H1 (cell line): ENCODE results near the gene GALNT17. TPM values are rescaled to one million over a fixed set of nuclear protein-coding genes. Genes with fewer than 3 reads are reported as not detected.

Experiments used
- CTCF ChIA-PET: fragments of 300-600 bp; sonication (Branson Sonifier 250); formaldehyde crosslinking; loops from one replicate; lab custom pipeline; 2021; ENCODE audit not compliant: partially characterized antibody; lab: Charles Lee
- POLR2A ChIA-PET: fragments of 300-600 bp; sonication (Branson Sonifier 250); formaldehyde crosslinking; loops from one replicate; lab custom pipeline; 2021; ENCODE audit warnings: inconsistent platforms; ENCODE audit not compliant: partially characterized antibody; lab: Charles Lee
- DNase-seq, 2 experiments: peaks; one replicate each; pipeline versions ENCODE4 v3.0.0 to v3.0.0-alpha.2; 2010 to 2022; ENCODE audit warnings: low spot score in 2 of 2, low read depth in 1 of 2, mixed read lengths in 1 of 2
- FAIRE-seq: peaks from 2 replicates; lab custom pipeline; 2011; peaks lifted over from hg19 to GRCh38; lab: Jason Lieb, UNC
- H2AFZ ChIP-seq: 2 replicates; pipeline ENCODE4 v1.8.1; 2012; ENCODE audit warnings: low read length, inconsistent platforms
- H2AK5ac ChIP-seq: 2 replicates; pipeline ENCODE4 v1.6.1; 2013; ENCODE audit warnings: low read depth, low read length
- H2BK120ac ChIP-seq: replicated peaks from 2 replicates; pipeline ENCODE3; 2013; ENCODE audit warnings: low read depth, low read length, inconsistent platforms
- H2BK12ac ChIP-seq: 2 replicates; pipeline ENCODE4 v1.6.1; 2013; ENCODE audit warnings: low read depth, low read length
- H2BK15ac ChIP-seq: 2 replicates; pipeline ENCODE4 v1.6.1; 2013; ENCODE audit warnings: low read length
- H2BK20ac ChIP-seq: 2 replicates; pipeline ENCODE4 v1.6.1; 2013; ENCODE audit warnings: low read length
- H2BK5ac ChIP-seq: 2 replicates; pipeline ENCODE4 v1.6.1; 2013; ENCODE audit warnings: low read depth, low read length
- H3K14ac ChIP-seq: 2 replicates; pipeline ENCODE4 v1.6.1; 2013; ENCODE audit warnings: inconsistent platforms; ENCODE audit not compliant: insufficient read length
- H3K18ac ChIP-seq: 2 replicates; pipeline ENCODE4 v1.6.1; 2013; ENCODE audit warnings: low read length; ENCODE audit errors: extremely low read depth
- H3K23ac ChIP-seq: 2 replicates; pipeline ENCODE4 v1.6.1; 2013; ENCODE audit warnings: inconsistent platforms; ENCODE audit not compliant: insufficient read length
- H3K23me2 ChIP-seq: 2 replicates; pipeline ENCODE4 v1.6.1; 2013; ENCODE audit warnings: low read depth, low read length
- H3K27ac ChIP-seq: 2 replicates; pipeline ENCODE4 v1.6.1; 2011; ENCODE audit warnings: low read depth, low read length, inconsistent platforms
- H3K27me3 ChIP-seq, 4 experiments: replicated peaks in 1 of 4; 1 replicate in 1 of 4; 2 replicates in 3 of 4; pipeline versions ENCODE4 v1.6.1 to v1.8.1; 2011 to 2013; ENCODE audit warnings: low read length in 3 of 4, mild to moderate bottlenecking in 3 of 4, inconsistent platforms in 2 of 4, mixed read lengths in 2 of 4, moderate library complexity in 1 of 4; ENCODE audit not compliant: control insufficient read depth in 3 of 4, insufficient read depth in 3 of 4; ENCODE audit errors: extremely low read depth in 1 of 4
- H3K36me3 ChIP-seq, 4 experiments: 2 replicates each; pipeline versions ENCODE4 v1.6.1 to v1.8.1; 2011 to 2013; ENCODE audit warnings: mild to moderate bottlenecking in 4 of 4, low read length in 3 of 4, moderate library complexity in 2 of 4, control low read depth in 1 of 4, inconsistent platforms in 1 of 4; ENCODE audit not compliant: insufficient read depth in 4 of 4, control insufficient read depth in 2 of 4
- H3K4ac ChIP-seq: replicated peaks from 2 replicates; pipeline ENCODE3; 2013; ENCODE audit warnings: low read length, low read depth, mixed read lengths, inconsistent platforms; ENCODE audit not compliant: insufficient read length
- H3K4me1 ChIP-seq, 4 experiments: replicated peaks in 1 of 4; 1 replicate in 1 of 4; 2 replicates in 3 of 4; pipeline versions ENCODE4 v1.6.1 to v1.8.1; 2011 to 2013; ENCODE audit warnings: low read length in 3 of 4, inconsistent platforms in 2 of 4, mixed read lengths in 1 of 4; ENCODE audit not compliant: insufficient read depth in 4 of 4, control insufficient read depth in 3 of 4
- H3K4me2 ChIP-seq, 2 experiments: 2 replicates each; pipeline versions ENCODE4 v1.6.1 to v1.8.1; 2011 to 2013; ENCODE audit warnings: low read depth in 2 of 2, low read length in 2 of 2, control low read depth in 1 of 2, inconsistent platforms in 1 of 2, mild to moderate bottlenecking in 1 of 2; ENCODE audit not compliant: insufficient read depth in 1 of 2
- H3K4me3 ChIP-seq, 4 experiments: fragments of 200-600, 300-600 bp in 1 of 4; sonication (generic), shearing (Covaris generic), sonication (Bioruptor Twin) in 1 of 4; 2 replicates each; pipeline versions ENCODE4 v1.5.1 to v1.8.1; 2011 to 2016; ENCODE audit warnings: low read length in 4 of 4, low read depth in 3 of 4, control low read depth in 2 of 4, inconsistent platforms in 2 of 4, mild to moderate bottlenecking in 2 of 4, mixed read lengths in 1 of 4, moderate library complexity in 1 of 4; ENCODE audit not compliant: insufficient read depth in 2 of 4; ENCODE audit errors: extremely low read depth in 1 of 4
- H3K56ac ChIP-seq: replicated peaks from 2 replicates; pipeline ENCODE3; 2013; ENCODE audit warnings: low read depth, mild to moderate bottlenecking, mixed read lengths, low read length, inconsistent platforms; ENCODE audit not compliant: insufficient read length
- H3K79me1 ChIP-seq: 2 replicates; pipeline ENCODE4 v1.6.1; 2013; ENCODE audit warnings: low read depth, low read length, control low read depth
- H3K79me2 ChIP-seq, 2 experiments: 2 replicates each; pipeline versions ENCODE4 v1.6.1 to v1.8.1; 2012 to 2013; ENCODE audit warnings: low read length in 2 of 2, mild to moderate bottlenecking in 2 of 2, inconsistent platforms in 1 of 2; ENCODE audit not compliant: insufficient read depth in 2 of 2, control insufficient read depth in 1 of 2
- H3K9ac ChIP-seq, 4 experiments: replicated peaks in 1 of 4; 1 replicate in 1 of 4; 2 replicates in 3 of 4; pipeline versions ENCODE4 v1.6.1 to v1.8.1; 2011 to 2013; ENCODE audit warnings: low read depth in 3 of 4, low read length in 3 of 4, control low read depth in 2 of 4, mild to moderate bottlenecking in 2 of 4, moderate library complexity in 2 of 4, inconsistent platforms in 1 of 4; ENCODE audit errors: extremely low read depth in 1 of 4
- H3K9me3 ChIP-seq, 2 experiments: 2 replicates each; pipeline versions ENCODE4 v1.6.1 to v1.8.1; 2012 to 2013; ENCODE audit warnings: mild to moderate bottlenecking in 2 of 2, moderate library complexity in 2 of 2, control low read depth in 1 of 2, inconsistent platforms in 1 of 2, low read depth in 1 of 2, low read length in 1 of 2, mixed read lengths in 1 of 2; ENCODE audit not compliant: insufficient read depth in 2 of 2
- H4K20me1 ChIP-seq, 2 experiments: replicated peaks in 1 of 2; 2 replicates each; pipeline versions ENCODE3 to v1.8.1; 2011 to 2013; ENCODE audit warnings: inconsistent platforms in 2 of 2, low read length in 2 of 2, mild to moderate bottlenecking in 1 of 2; ENCODE audit not compliant: insufficient read depth in 2 of 2, control insufficient read depth in 1 of 2
- H4K5ac ChIP-seq: 2 replicates; pipeline ENCODE4 v1.6.1; 2013; ENCODE audit warnings: low read length, low read depth, mixed read lengths, inconsistent platforms; ENCODE audit not compliant: insufficient read length
- H4K8ac ChIP-seq: 2 replicates; pipeline ENCODE4 v1.8.0; 2013; ENCODE audit warnings: mild to moderate bottlenecking, moderate library complexity, low read length, inconsistent platforms; ENCODE audit not compliant: insufficient read depth; ENCODE audit errors: extremely low read depth
- H4K91ac ChIP-seq: replicated peaks from 2 replicates; pipeline ENCODE3; 2013; ENCODE audit warnings: low read length, mixed read lengths, inconsistent platforms; ENCODE audit not compliant: insufficient read length
- ASH2L ChIP-seq: fragments of 200-600, 300-600 bp; sonication (generic); IDR thresholded peaks from one replicate; pipeline ENCODE4 v1.7.1; 2017; ENCODE audit warnings: low read length
- BRCA1 ChIP-seq: IDR thresholded peaks from 2 replicates; pipeline ENCODE4 v1.6.1; 2012; ENCODE audit warnings: low read depth, low read length, improper control_type of control experiment
- EGR1 ChIP-seq: IDR thresholded peaks from 2 replicates; pipeline ENCODE4 v1.6.1; 2011; ENCODE audit warnings: low read depth, low read length, borderline replicate concordance
- JUN ChIP-seq: IDR thresholded peaks from 2 replicates; pipeline ENCODE4 v1.6.1; 2011; ENCODE audit warnings: low read depth, mild to moderate bottlenecking, improper control_type of control experiment, low read length
- KDM5A ChIP-seq: fragments of 200-600 bp; IDR thresholded peaks from 2 replicates; pipeline ENCODE4 v1.7.1; 2012; ENCODE audit warnings: mild to moderate bottlenecking, low read length, inconsistent platforms, mixed read lengths
- MAFK ChIP-seq: IDR thresholded peaks from 2 replicates; pipeline ENCODE4 v1.6.1; 2012; ENCODE audit warnings: low read depth, mild to moderate bottlenecking, improper control_type of control experiment, low read length
- PHF8 ChIP-seq: fragments of 200-600 bp; sonication (generic); conservative IDR thresholded peaks from 2 replicates; pipeline ENCODE4 v1.7.1; 2012; ENCODE audit warnings: low read depth, mild to moderate bottlenecking, inconsistent platforms, low read length, moderate library complexity
- RXRA ChIP-seq: IDR thresholded peaks from 2 replicates; pipeline ENCODE4 v1.6.1; 2011; ENCODE audit warnings: low read depth, mild to moderate bottlenecking, low read length, moderate library complexity; ENCODE audit not compliant: insufficient read depth
- SP1 ChIP-seq: IDR thresholded peaks from 2 replicates; pipeline ENCODE4 v1.6.1; 2011; ENCODE audit warnings: low read depth, low read length
- SP4 ChIP-seq: IDR thresholded peaks from 2 replicates; pipeline ENCODE4 v1.6.1; 2012; ENCODE audit warnings: low read length, inconsistent platforms
- SUZ12 ChIP-seq: fragments of 200-600 bp; sonication (generic); IDR thresholded peaks from 2 replicates; pipeline ENCODE4 v1.6.1; 2012; ENCODE audit warnings: mild to moderate bottlenecking, inconsistent platforms, low read length, moderate library complexity, mixed read lengths
- TCF12 ChIP-seq: IDR thresholded peaks from 2 replicates; pipeline ENCODE4 v1.6.1; 2011; ENCODE audit warnings: low read depth, mild to moderate bottlenecking, low read length
- WGBS, 2 experiments: shearing (Covaris generic) in 1 of 2; methylation state at CpG; one replicate each; pipeline versions ENCODE4 v1.1.6 to v1.1.7; 2013 to 2015; ENCODE audit warnings: low lambda C conversion rate in 2 of 2, mixed read lengths in 2 of 2, inconsistent platforms in 1 of 2, low coverage in 1 of 2, missing lambda C conversion rate in 1 of 2; ENCODE audit not compliant: insufficient replicate concordance in 2 of 2, insufficient coverage in 1 of 2, insufficient read length in 1 of 2; ENCODE audit errors: extremely low coverage in 1 of 2, missing lambda C conversion rate in 1 of 2; 5-methylcytosine and 5-hydroxymethylcytosine counted together
- polyA plus RNA-seq, 7 experiments: library from polyadenylated mRNA; depleted of rRNA in 3 of 7; stranded (reverse) in 5 of 7; unstranded in 2 of 7; fragments of >200 nt in 5 of 7; fragments of 200-250 nt in 2 of 7; gene quantifications; 1 replicate in 5 of 7; 2 replicates in 1 of 7; 4 replicates in 1 of 7; pipeline versions ENCODE4 v1.2.1 to v1.2.3, GENCODE V29; 2011 to 2013; ENCODE audit warnings: missing spikeins in 2 of 7, mixed read lengths in 2 of 7
- total RNA-seq: library from RNA; stranded (reverse); fragmentation: NEBNext Ultra II Directional; extraction: Animal tissue kit (Norgen Biotek cat#: 25700); gene quantifications from 2 replicates; pipeline ENCODE4 v1.2.1, GENCODE V29; 2021
- TF ChIP-seq, protein P1 (sequence below): IDR thresholded peaks from 2 replicates; pipeline ENCODE4 v1.6.1; 2012; ENCODE audit warnings: low read length, inconsistent platforms

GALNT17 gene
- total and polyA plus RNA-seq, 2 of the 8 experiments (the other 6 are each of a cell fraction or from before 2014, with no cell fraction given) = 37.7 to 47.0 TPM

DNA sequence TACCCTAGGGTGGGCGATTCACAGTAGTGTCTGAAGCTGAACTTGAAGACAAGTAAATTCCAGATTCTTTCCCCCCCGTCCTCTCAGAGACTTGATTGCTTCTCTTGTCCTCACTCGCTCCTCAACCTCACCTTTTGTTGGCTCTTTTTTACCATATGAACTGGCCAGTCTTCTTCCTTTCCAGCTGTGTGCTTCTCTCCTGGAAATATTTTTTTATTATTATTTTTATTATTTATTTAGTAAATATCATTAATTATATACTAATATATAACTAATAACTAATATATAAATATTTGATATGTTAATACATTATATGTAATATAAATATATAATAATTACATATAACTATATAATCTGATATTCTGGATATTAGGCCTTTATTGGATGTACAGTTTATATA, 484.3 kb downstream of the GALNT17 start:
- DNase-seq = no peak
- H3K9ac ChIP-seq = no peak overlapping the region
- H3K79me1 ChIP-seq = no peaks in the 10 kb centered on the region
- FAIRE-seq = no peak
- no peaks in the 10 kb centered on the region for H3K79me2 ChIP-seq
- POLR2A ChIA-PET = interaction anchor here (0.7 to 0.9 kb wide), 2 partner anchors 8 to 143 kb away, joined by 3 read pairs; no protein-coding TSS in a partner anchor
- no peak overlapping the region for H2BK15ac ChIP-seq
- no peak overlapping the region for H4K91ac ChIP-seq
- no peak for TF ChIP-seq TCF12
- TF ChIP-seq KDM5A = no peak
- no peak for TF ChIP-seq ASH2L
- TF ChIP-seq, protein P1, sequence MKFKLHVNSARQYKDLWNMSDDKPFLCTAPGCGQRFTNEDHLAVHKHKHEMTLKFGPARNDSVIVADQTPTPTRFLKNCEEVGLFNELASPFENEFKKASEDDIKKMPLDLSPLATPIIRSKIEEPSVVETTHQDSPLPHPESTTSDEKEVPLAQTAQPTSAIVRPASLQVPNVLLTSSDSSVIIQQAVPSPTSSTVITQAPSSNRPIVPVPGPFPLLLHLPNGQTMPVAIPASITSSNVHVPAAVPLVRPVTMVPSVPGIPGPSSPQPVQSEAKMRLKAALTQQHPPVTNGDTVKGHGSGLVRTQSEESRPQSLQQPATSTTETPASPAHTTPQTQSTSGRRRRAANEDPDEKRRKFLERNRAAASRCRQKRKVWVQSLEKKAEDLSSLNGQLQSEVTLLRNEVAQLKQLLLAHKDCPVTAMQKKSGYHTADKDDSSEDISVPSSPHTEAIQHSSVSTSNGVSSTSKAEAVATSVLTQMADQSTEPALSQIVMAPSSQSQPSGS = no peak
- no peak for TF ChIP-seq MAFK
- TF ChIP-seq SUZ12 = no peak
- TF ChIP-seq SP4 = no peak
- TF ChIP-seq SP1 = no peak
- TF ChIP-seq JUN = no peak
- no peak for TF ChIP-seq EGR1
- TF ChIP-seq PHF8 = no peak
- no peak for TF ChIP-seq BRCA1
- TF ChIP-seq RXRA = no peak
- TF ChIP-seq, all 59 proteins: peak for 0
- WGBS, 2 experiments = 83% methylated on average over 3 of the region's 3 CpGs; no CpG with 5 or more reads in 1 of the 2 experiments
- peak overlapping the region; percentile 29; the same call in 1 of the 2 replicates for H2BK20ac ChIP-seq
- no peaks in the 10 kb centered on the region for H3K9me3 ChIP-seq
- H2BK5ac ChIP-seq = no peak overlapping the region
- CTCF ChIA-PET = no interaction called here
- no peaks in the 10 kb centered on the region for H4K20me1 ChIP-seq
- H3K4me2 ChIP-seq = no peak overlapping the region
- peaks cover under 1% of the 10 kb centered on the region; the same call in 1 of the 2 replicates for H3K23me2 ChIP-seq
- peak overlapping the region; percentile 55 for H2BK120ac ChIP-seq
- no peak overlapping the region for H3K27ac ChIP-seq
- no peak overlapping the region for H2AK5ac ChIP-seq
- H3K27me3 ChIP-seq = no peaks in the 10 kb centered on the region
- H2AFZ ChIP-seq = no peak overlapping the region
- no peak overlapping the region for H3K14ac ChIP-seq
- no peak overlapping the region for H2BK12ac ChIP-seq
- H3K56ac ChIP-seq = no peak overlapping the region
- H4K8ac ChIP-seq = no peak overlapping the region
- no peak overlapping the region for H3K18ac ChIP-seq
- no peak overlapping the region for H3K4ac ChIP-seq
- H3K36me3 ChIP-seq = no peaks in the 10 kb centered on the region
- no peak overlapping the region for H3K23ac ChIP-seq
- no peak overlapping the region for H4K5ac ChIP-seq
- H3K4me3 ChIP-seq = no peak overlapping the region
- H3K4me1 ChIP-seq = peaks cover 3 to 19% (median 17%) of the 10 kb centered on the region in 4 experiments
